Liver (tissue), 3 donors: ENCODE results near the gene KIN.

Experiments used
- CTCF ChIP-seq: fragments of 150-350 bp; IDR thresholded peaks from 2 replicates; pipeline ENCODE4 v1.5.1; 2017; ENCODE audit warnings: improper control_type of control experiment, low read depth, low read length; ENCODE audit not compliant: missing input control
- EGR1 ChIP-seq, 2 donors: IDR thresholded peaks; 2 replicates each; pipeline ENCODE4 v1.6.1; 2016 to 2018; ENCODE audit warnings: antibody characterized with exemption in 2 of 2, low read depth in 2 of 2
- NR2F2 ChIP-seq: IDR thresholded peaks from 2 replicates; pipeline ENCODE4 v1.6.1; 2016; ENCODE audit warnings: antibody characterized with exemption
- donor health status: healthy.
- donor health status: healthy.

DNA sequence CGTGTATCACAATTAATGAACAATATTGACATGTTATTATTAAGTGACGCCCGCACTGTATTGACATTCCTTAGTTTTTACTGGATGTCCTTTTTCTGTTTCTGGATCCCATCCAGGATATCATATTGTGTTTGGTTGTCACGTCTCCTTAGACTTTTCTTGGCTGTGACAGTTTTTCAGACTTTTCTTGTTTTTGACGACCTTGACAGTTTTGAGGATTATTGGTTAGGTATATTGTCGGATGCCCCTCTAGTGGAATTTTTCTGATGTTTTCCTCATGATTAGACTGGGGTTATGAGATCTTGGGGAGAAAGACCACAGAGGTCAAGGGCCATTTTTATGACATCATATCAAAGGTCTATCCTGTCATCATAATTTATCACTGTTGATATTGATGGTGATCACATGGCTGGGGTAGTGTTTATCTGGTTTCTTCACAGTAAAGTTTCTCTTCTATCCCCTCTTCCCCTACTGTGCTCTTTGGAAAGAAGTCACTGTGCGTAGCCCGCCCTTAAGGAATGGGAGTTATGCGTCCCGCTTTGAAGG is 41.6 kb upstream of the KIN start:
- TF ChIP-seq CTCF = no peak
- no peak for TF ChIP-seq EGR1 (IDR thresholded peaks at IDR 0.05; ENCODE audit: low read depth in 2 of 2)
- TF ChIP-seq NR2F2 = no peak
